Measurements from ENCODE around the gene CLUH.
"Not testable (repeated sequence)": the region's sequence is repeated elsewhere in the genome, so short reads cannot be mapped to it uniquely, and the experiment has no call there.

CLUH gene

DNA sequence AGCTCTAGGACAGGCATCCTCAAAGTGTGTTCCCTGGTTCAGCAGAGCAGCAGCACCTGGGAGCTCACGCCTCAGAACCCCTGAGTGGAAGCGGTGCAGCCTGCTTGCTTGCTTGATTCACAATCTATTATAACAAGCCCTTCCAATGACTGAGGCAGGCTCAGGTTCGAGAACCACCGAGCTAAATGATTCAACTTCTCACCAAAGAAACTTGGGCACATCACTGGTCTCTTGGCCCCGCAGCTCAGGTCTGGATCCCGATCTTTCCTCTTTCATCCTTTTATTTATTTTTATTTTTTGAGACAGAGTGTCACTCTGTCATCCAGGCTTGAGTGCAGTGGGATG lies 24.5 kb downstream of the CLUH start:
- no peak for DNase-seq

GRCh38 chr17:2685696-2686095 lies 25.9 kb downstream of the CLUH start:
- no peak for DNase-seq

DNA sequence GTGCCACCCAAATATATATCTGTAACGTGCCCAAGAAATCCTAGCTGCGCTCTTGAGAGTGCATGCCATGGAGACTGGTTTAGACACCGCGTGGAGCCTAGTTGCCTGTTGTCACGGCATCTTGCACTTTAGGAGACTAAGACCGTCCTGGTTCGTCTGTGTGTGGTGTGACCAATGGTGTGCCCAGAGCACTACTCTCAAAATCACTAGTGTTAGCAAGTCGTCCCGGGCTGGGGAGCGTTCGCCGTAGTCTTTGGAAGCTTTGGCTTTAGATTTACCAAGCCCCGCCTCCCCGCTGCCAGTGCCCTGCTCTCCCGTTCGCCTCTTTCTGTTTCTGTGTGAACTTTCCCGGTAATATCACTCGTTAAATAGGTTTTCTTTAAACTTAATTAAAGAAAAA lies 27.0 kb downstream of the CLUH start:
- no peak for DNase-seq

GRCh38 chr17:2683912-2684311 lies 27.7 kb downstream of the CLUH start:
- no peak for DNase-seq

DNA sequence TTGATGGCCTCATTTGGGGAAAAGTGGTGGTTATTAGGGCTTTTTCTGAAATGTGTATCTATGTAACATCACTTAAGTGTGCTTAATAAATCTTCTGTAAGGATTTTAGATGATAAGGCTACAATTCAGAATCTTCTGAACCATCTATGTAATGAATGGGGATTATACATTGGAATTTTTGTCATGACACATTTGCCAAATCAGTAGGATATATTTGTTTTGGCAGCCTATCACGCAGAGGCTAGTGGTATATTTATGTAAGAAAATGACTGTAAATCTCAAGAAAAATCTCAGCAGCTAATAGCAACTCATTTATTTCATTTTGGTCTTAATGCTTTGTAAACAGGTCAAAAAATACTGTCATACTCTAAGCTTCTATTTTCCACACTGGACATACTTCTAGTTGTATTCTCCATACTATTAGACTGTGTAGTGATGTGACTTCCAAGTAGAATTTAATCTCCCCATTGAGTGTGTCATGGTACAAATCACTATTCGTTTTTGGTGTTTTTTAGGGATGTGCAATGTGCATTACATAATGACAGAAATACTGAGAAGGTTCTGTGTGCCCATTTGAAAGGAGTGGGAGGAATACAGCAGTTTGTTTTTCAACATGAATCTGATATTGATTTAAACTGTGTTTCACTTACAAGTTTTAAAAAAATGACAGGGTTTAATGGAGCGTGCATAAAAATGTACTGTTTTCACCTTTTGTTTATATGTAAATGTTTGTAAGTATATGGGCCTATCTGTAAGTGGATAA lies 29.2 kb downstream of the CLUH start:
- DNase-seq, result no peak

DNA sequence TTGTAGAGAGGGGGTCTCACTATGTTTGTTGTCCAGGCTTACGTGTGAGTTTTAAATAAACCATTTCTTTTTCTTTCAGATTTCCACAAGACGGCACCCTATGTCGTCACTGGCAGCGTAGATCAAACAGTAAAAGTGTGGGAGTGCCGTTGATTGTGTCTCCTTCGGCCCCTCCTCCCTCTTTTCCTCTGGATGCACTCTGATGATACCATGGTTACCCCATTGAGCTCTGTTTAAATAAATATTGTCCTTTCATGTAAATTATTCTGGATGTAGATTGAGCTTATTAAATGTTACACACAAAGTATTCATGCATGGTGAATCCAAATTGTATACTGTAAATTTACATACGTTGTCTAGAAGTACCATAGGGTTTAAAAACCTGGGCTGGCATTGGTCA lies 29.9 kb downstream of the CLUH start:
- no peak for DNase-seq

DNA sequence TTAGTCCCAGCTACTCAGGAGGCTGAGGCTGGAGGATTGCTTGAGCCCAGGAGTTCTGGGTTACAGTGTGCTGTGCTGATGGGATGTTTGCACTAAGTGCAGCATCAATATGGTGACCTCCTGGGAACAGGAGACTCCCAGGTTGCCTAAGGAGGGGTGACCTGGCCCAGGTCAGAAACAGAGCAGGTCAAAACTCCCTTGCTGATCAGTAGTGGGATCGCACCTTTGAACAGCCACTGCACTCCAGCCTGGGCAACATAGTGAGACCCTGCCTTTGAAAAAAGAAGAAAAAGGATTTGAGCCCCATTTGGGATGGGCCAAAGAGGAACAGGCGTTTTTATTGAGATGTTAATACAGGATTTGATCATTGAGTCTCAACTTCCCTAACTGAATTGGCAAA lies 30.6 kb downstream of the CLUH start:
- DNase-seq, result no peak

GRCh38 chr17:2679247-2679646 lies 32.3 kb downstream of the CLUH start:
- DNase-seq, result not testable (repeated sequence)

DNA sequence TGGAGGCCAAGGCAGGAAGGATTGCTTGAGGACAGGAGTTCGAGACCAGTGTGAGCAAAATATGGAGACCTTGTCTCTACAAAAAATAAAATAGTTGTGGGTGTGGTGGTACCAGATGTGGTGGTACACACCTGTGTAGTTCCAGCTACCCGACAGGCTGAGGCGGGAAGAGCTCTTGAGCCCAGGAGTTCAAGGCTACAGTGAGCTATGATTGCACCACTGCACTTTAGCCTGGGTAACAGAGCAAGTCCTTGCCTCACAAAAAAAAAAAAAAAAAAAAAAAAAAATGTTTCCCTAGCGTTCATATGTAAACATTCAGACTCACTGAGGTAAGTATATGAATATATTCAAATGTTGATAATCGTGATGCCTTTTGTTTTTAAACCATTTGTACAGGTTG lies 39.5 kb downstream of the CLUH start:
- DNase-seq, result no peak

DNA sequence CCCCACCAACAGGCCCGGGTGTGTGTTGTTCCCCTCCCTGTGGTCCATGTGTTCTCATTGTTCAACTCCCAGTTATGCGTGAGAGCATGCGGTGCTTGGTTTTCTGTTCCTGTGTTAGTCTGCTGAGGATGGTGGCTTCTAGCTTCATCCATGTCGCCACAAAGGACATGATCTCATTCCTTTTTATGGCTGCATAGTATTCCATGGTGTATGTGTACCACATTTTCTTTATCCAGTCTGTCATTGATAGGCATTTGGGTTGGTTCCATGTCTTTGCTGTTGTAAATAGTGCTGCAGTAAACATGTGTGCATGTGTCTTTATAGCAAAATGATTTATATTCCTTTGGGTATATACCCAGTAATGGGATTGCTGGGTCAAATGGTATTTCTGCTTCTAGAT lies 51.2 kb downstream of the CLUH start:
- not testable (repeated sequence) for DNase-seq

DNA sequence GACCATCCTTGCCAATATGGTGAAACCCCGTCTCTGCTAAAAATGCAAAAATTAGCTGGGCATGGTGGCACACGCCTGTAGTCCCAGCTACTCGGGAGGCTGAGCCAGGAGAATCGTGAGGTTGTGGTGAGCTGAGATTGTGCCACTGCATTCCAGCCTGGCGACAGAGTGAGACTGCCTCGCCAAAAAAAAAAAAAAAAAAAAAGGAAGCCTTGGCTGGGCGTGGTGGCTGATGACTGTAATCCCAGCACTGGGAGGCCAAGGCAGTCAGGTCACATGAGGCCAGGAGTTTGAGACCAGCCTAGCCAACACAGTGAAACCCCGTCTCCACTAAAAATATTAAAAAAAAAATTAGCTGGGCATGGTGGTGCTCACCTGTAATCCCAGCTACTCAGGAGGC lies 52.2 kb downstream of the CLUH start:
- DNase-seq, result not testable (repeated sequence)

DNA sequence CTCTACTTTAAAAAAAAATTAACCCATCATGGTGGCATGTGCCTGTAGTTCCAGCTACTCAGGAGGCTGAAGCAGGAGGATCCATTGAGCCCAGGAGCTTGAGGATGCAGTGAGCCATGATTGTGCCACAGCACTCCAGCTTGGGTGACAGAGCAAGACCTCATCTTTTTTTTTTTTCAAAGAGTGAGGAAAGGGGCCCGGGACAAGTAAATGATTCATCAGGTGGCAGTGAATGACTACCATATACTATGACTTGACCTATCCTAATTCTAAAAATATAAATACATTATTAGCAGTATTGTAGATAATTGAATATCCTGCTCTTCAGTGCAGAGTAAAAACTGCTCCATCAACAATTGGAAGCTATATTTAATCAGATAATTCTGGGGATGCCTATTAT lies 55.3 kb downstream of the CLUH start:
- DNase-seq, result no peak

DNA sequence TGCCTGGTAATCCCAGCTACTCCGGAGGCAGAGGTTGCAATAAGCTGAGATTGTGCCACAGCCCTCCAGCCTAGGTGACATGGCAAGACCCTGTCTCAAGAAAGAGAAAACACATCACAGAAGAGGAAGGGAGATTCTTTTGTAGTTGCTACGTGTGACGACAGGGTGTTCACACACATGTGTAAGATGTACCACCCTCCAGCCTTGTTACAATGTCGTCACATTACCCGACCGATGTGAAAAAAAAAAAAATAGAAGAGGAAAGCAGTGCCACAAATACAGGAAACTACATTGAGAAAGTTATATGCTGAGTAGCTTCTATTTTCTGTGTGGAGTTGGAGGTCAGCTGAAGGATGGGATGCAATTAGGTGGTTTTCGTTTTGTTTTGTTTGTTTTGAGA lies 56.0 kb downstream of the CLUH start:
- DNase-seq, result no peak

GRCh38 chr17:2652911-2653310 lies 58.7 kb downstream of the CLUH start:
- not testable (repeated sequence) for DNase-seq

GRCh38 chr17:2649191-2649590 lies 62.4 kb downstream of the CLUH start:
- DNase-seq, result no peak

DNA sequence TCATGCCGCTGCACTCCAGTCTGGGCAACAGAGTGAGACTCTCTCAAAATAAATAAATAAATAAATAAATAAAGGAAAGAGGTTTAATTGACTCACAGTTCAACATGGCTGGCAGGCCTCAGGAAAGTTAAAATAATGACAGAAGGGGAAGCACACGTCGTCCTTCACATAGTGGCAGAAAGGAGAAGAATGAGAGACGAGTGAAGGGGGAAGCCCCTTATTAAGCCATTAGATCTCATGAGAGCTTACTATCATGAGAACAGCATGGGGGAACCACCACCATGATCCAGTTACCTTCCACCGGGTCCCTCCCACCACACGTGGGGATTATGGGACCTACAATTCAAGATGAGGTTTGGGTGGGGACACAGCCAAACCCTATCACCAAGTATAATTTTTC lies 63.6 kb downstream of the CLUH start:
- DNase-seq, result no peak

- no peak for DNase-seq
Observed at GRCh38 chr17:2644971-2645370, 66.6 kb downstream of the CLUH start.

Measured in left hindlimb (tissue), 1 donor.